Measurements from ENCODE around the gene SRA1. TPM values are rescaled to one million over a fixed set of nuclear protein-coding genes. Genes with fewer than 3 reads are reported as not detected.
"Not testable (repeated sequence)": the region's sequence is repeated elsewhere in the genome, so short reads cannot be mapped to it uniquely, and the experiment has no call there.

SRA1 gene
- total RNA-seq = 21.4 TPM
- long read RNA-seq, transcript SRA1-201 (5 exons, 2,107 nt) = major isoform, 43 of 56 reads
- long read RNA-seq, transcript SRA1-205 (4 exons, 1,466 nt) = minor isoform, 7 of 56 reads
- long read RNA-seq, partial matches to known transcripts = 0 of 56 reads
- long read RNA-seq, other reads (novel, unspliced or antisense) = 6 of 56 reads

DNA sequence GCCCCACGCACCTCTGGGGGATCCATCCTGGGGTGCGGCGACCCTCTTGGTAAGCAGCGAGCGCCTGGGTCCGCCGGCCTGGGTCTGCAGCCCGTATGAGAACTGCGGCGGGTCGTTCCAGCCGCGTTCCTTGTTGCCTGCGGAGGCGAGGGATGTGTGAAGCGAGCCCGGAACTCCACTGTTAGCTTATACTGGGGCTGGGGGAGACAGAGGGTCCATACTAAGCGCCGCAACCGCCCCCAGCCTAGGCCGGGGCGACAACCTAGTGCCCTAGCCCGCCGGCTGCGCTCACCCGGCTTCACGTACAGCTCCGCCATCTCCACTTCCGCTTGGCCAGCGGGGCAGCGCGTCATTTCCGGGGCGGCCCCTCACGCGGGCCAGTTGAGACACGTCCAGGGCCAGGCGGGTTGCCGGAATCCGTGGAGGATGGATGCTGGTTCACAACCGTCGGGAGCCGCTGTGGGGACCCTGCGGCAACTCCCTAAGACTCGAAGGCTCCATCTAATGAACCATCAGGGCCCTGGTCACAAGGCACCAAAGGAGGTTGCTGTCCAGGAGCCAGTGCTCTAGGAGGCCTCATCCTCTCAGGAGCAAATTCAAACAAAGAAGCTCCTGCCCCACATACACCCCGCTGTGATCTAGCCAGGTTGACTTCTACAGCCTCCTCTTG lies at the start of gene SRA1:
SRA1 (minus strand) TSS at position 338 of the 670 bp plus-strand sequence; CDS start at position 317, 21 bp downstream.
- intact Hi-C loops (cut with DNase I) = no loop called here
- peaks cover 41% of the 10 kb centered on the region for H3K4me1 ChIP-seq

DNA sequence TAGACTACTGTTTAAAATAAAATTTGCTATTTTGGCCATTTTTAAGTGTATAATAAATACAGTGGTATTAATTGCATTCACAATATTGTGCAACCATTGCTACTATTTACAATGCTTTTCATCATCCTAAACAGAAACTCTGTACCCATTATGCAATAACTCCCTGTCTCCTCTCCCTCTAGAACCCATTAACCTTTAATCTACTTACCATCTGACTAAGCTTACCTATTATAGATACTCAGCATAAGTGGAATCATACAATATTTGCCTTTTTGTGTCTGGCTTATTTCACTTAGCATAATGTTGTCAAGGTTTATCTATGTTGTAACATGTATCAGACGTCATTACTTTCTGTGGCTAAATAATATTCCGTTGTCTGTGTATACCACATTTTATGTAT lies 49.8 kb upstream of the SRA1 start:
- Histone ChIP-seq H3K9me3 (no peaks in the 10 kb centered on the region), H3K36me3 (no peaks in the 10 kb centered on the region), H3K27me3 (ENCODE audit: low read depth) (no peaks in the 10 kb centered on the region), H3K4me1 (peaks cover 47% of the 10 kb centered on the region), H3K27ac (no peak overlapping the region), H3K4me3 (no peak overlapping the region)
- peak; percentile 38 to 42 for ATAC-seq
- TF ChIP-seq, protein P1, sequence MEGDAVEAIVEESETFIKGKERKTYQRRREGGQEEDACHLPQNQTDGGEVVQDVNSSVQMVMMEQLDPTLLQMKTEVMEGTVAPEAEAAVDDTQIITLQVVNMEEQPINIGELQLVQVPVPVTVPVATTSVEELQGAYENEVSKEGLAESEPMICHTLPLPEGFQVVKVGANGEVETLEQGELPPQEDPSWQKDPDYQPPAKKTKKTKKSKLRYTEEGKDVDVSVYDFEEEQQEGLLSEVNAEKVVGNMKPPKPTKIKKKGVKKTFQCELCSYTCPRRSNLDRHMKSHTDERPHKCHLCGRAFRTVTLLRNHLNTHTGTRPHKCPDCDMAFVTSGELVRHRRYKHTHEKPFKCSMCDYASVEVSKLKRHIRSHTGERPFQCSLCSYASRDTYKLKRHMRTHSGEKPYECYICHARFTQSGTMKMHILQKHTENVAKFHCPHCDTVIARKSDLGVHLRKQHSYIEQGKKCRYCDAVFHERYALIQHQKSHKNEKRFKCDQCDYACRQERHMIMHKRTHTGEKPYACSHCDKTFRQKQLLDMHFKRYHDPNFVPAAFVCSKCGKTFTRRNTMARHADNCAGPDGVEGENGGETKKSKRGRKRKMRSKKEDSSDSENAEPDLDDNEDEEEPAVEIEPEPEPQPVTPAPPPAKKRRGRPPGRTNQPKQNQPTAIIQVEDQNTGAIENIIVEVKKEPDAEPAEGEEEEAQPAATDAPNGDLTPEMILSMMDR (IDR thresholded peaks at IDR 0.05) = no peak
- intact Hi-C loops (cut with DNase I) = no loop called here
- no peak for DNase-seq

More for the DNA sequence above, at the start of gene SRA1:
- ATAC-seq = peak; percentile 96 to 98
- Histone ChIP-seq H3K27me3 (ENCODE audit: low read depth) (no peaks in the 10 kb centered on the region), H3K9me3 (no peaks in the 10 kb centered on the region), H3K27ac (peak within 1 kb of the TSS; percentile 86), H3K36me3 (peaks cover 31% of the 10 kb centered on the region), H3K4me3 (peak within 1 kb of the TSS; percentile 66)
- DNase-seq = peak; percentile 96
- TF ChIP-seq, protein P1 (IDR thresholded peaks at IDR 0.05) = no peak

DNA sequence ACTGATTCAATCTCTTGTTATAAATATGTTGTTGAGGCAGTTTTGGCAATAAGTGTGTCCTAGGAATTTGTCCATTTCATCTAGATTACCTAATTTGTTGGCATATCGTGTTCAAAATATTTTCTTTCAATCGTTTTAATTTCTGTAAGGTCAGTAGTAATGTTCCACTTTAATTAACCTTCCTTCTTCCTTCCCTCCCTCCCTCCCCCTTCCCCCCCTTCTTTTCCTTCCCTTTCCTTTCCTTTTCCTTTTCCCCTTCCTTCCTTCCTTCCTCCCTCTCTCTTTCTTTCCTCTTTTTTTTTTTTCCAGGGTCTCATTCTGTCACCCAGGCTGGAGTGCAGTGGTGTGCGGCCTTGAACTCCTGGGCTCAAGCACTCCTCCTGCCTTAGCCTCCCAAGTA lies 48.6 kb upstream of the SRA1 start:
- Histone ChIP-seq H3K4me1 (peaks cover 36% of the 10 kb centered on the region), H3K9me3 (no peaks in the 10 kb centered on the region), H3K27ac (no peak overlapping the region), H3K4me3 (no peak overlapping the region), H3K36me3 (no peaks in the 10 kb centered on the region), H3K27me3 (ENCODE audit: low read depth) (no peaks in the 10 kb centered on the region)
- no peak for ATAC-seq
- intact Hi-C loops (cut with DNase I) = no loop called here
- TF ChIP-seq, protein P1 (IDR thresholded peaks at IDR 0.05) = no peak
- DNase-seq = no peak

DNA sequence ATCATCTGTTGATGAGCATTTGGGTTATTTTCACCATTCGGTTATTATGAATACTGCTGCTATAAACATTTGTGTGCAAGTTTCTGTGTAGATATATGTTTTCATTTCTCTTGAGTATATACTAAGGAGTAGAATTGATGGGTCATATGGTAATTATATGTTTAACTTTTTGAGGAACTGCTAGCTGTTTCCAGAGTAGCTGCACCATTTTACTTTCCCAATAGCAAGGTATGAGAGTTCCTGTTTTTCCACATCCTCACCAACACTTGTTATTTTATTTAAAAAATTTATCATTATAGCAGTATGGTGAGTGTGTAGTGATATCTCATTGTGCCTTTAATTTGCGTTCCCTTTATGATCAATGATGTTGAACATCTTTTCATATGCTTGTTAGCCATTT lies 46.5 kb upstream of the SRA1 start:
- DNase-seq (no peak), ATAC-seq (no peak)
- H3K4me1 ChIP-seq = peaks cover 15% of the 10 kb centered on the region
- no peaks in the 10 kb centered on the region for H3K9me3 ChIP-seq
- intact Hi-C loops (cut with DNase I) = no loop called here
- no peaks in the 10 kb centered on the region for H3K27me3 ChIP-seq (ENCODE audit: low read depth)
- H3K36me3 ChIP-seq = no peaks in the 10 kb centered on the region
- no peak overlapping the region for H3K27ac ChIP-seq
- TF ChIP-seq, protein P1 (IDR thresholded peaks at IDR 0.05) = no peak
- no peak overlapping the region for H3K4me3 ChIP-seq

DNA sequence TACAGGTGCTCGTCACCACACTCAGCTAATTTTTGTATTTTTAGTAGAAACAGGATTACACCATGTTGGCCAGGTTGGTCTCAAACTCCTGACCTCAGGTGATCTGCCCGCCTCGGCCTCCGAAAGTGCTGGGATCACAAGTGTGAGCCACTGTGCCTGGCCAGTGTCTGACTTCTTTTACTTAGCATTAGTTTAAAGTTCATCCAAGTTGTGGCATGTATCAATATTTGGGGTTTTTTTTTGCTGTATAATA lies 46.1 kb upstream of the SRA1 start:
- DNase-seq; H3K36me3 ChIP-seq; H3K27ac ChIP-seq; intact Hi-C loops (cut with DNase I); H3K4me3 ChIP-seq; H3K9me3 ChIP-seq; ATAC-seq; H3K27me3 ChIP-seq (ENCODE audit: low read depth): not testable (repeated sequence)
- H3K4me1 ChIP-seq = peaks cover 11% of the 10 kb centered on the region

DNA sequence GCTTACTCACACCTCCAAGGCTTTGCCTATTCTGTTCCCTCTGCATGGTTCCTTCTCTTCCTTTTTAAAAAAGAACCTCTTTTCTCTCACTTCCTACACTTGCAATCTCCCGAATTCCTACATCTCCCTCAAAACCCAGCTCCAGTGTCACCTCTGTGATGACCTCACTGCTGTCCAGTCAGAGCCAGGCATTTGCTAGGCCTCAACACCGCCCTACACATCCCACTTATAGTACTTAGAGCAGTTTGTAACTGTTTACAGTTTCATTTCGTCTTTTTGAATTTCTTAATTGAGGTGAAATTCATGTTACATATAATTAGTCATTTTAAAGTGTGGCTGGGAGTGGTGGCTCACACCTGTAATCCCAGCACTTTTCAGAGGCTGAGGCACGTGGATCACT lies 44.9 kb upstream of the SRA1 start:
- ATAC-seq (peak; percentile 68 to 69), DNase-seq (no peak)
- Histone ChIP-seq H3K27ac (peak overlapping the region; percentile 62), H3K27me3 (ENCODE audit: low read depth) (no peaks in the 10 kb centered on the region), H3K36me3 (no peaks in the 10 kb centered on the region), H3K4me1 (peaks cover 4% of the 10 kb centered on the region), H3K9me3 (no peaks in the 10 kb centered on the region), H3K4me3 (no peak overlapping the region)
- intact Hi-C loops (cut with DNase I) = no loop called here
- TF ChIP-seq, protein P1 (IDR thresholded peaks at IDR 0.05) = no peak

Measured in lower lobe of right lung (tissue), 2 donors.